CD4-positive, alpha-beta T cell treated with Interleukin-12 subunit alpha and Interleukin-12 subunit beta, for 1 hour (primary cell): Measurements from ENCODE around the gene ANKRD22.

Experiments used
- DNase-seq: peaks from one replicate; pipeline ENCODE4 v3.0.0-alpha.2; 2020

The ANKRD22 gene

DNA sequence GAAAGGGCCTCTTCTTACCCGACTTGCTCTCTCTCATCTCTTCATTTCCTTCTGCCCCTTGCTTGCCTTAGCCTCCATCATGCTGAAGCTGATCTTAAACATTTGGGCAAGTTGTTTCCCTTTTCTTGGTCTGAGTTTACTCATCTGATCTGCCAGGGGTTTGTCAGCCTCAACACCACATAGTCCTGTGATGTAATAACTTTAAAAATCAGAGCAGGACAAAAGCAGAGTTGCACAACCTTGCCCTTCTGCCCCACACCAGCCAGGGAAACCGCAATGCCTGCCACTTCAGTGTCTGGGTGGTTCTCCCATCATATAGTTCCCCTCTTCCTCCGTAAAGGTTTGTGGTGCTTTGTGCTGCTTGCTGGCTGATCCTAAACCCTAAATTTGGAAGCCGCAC lies 59.0 kb downstream of the ANKRD22 start:
- DNase-seq = peak; percentile 16

DNA sequence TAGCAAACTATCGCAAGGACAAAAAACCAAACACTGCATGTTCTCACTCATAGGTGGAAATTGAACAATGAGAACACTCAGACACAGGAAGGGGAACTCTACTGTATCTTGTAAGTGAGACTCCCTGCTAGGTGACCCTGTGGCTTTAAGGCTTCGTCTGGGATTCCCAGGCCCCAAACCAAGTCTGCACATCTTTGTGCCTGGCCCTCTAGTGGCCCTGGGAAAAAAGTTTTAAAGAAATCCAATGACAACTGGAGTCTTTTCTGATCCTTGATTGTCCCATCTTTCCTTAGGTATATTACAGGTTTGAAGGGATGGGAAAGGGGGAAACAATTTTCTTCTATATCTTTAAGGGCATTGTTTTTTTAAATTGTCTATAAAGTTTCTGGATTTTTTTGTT lies 59.7 kb downstream of the ANKRD22 start:
- no peak for DNase-seq

- DNase-seq = no peak
Measured at GRCh38 chr10:88788924-88789323, 62.7 kb downstream of the ANKRD22 start.

GRCh38 chr10:88787463-88787862 lies 64.2 kb downstream of the ANKRD22 start:
- DNase-seq = no peak

- no peak for DNase-seq
Measured at GRCh38 chr10:88786032-88786770, 65.4 kb downstream of the ANKRD22 start.

DNA sequence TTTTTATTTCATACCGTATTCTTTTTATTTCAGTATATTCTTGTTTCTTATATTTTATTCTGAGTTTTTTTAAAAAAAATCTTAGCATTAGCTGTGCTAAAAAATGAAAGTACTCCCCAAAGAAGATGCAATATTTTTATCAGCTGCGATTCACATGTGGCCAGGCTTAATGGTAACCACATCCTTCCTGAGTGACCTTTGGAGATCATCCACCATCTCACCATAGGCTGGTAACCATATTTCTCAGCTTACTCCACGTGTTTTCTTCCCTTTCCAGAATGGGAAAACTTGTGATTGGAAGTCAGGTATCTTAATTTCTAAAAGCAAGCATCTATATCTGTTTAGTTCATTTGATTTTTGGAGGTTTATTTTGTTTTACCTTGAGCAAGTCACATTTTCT lies 67.9 kb downstream of the ANKRD22 start:
- no peak for DNase-seq

- DNase-seq = no peak
Measured at GRCh38 chr10:88782222-88782621, 69.4 kb downstream of the ANKRD22 start.

DNA sequence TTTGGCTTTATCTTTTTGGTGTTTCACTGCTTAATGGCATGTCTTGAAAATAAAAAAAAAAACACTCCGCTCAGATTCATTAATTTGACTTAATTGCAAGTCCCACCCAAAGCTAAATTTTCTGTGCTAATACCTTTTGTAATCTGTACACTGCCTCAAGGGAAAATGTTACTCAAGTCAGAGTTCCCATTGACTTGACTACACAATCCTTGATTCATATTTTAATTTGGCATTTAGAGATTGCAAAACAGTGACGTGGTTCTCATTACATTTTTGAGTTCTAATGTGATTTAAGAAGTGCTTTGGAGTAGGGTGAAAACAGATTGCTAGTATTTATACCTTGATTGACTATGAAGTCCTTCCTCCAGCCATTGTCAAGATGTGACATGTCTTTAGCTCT lies 70.4 kb downstream of the ANKRD22 start:
- no peak for DNase-seq
